PC-9 (cell line): ENCODE measurements around the gene EPB41L3.

Experiments
- EZH2 ChIP-seq: fragments of 200-600 bp; sonication (generic); IDR thresholded peaks from 2 replicates; pipeline ENCODE4 v1.8.0; 2017; ENCODE audit warnings: antibody characterized with exemption, low read depth
- TF ChIP-seq, protein P1 (sequence below): fragments of 200-600 bp; sonication (generic); conservative IDR thresholded peaks from 2 replicates; pipeline ENCODE4 v1.6.1; 2017; ENCODE audit warnings: mixed run types, antibody characterized with exemption, mild to moderate bottlenecking, moderate library complexity

DNA sequence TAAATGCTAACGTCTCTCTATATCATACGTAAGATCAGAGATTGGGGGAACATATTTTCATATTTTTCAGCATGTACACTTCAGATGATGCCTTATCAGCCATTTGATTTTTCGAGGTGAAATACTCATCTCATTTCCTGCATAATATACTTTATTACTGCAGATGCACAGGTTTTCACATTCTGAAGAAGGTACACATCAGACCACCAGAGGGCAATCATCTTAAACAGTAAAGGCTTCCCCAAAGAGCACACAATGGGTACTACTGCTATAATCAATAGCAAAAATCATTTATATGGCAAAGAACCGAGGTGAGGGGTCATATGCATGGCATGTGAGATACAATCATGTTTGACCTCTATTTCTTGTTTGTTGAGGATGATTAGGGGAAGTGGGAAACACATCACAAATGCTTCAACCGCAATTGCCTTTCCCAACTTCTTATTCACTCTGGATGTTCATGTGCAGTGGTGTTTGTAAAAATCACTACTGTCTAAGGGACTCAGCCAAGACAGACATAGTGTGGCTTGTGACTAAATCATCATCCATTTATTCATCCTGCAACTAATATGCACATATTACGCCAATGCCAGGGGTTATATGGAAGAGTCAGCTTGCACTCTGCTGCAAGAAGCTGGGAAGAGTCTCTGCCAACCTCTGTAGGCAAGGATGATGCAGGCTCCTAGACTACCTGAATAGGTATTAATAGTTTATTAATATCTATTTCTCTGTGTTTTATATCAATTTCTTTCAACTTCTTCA is 118.7 kb downstream of the EPB41L3 start:
- TF ChIP-seq, protein P1, sequence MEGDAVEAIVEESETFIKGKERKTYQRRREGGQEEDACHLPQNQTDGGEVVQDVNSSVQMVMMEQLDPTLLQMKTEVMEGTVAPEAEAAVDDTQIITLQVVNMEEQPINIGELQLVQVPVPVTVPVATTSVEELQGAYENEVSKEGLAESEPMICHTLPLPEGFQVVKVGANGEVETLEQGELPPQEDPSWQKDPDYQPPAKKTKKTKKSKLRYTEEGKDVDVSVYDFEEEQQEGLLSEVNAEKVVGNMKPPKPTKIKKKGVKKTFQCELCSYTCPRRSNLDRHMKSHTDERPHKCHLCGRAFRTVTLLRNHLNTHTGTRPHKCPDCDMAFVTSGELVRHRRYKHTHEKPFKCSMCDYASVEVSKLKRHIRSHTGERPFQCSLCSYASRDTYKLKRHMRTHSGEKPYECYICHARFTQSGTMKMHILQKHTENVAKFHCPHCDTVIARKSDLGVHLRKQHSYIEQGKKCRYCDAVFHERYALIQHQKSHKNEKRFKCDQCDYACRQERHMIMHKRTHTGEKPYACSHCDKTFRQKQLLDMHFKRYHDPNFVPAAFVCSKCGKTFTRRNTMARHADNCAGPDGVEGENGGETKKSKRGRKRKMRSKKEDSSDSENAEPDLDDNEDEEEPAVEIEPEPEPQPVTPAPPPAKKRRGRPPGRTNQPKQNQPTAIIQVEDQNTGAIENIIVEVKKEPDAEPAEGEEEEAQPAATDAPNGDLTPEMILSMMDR = peak; percentile 63
- no peak for TF ChIP-seq EZH2
